CD14-positive monocyte (primary cell): ENCODE results near the gene BAIAP2L2. TPM values are rescaled to one million over a fixed set of nuclear protein-coding genes. Genes with fewer than 3 reads are reported as not detected.

Experiments
- DNase-seq, 3 donors: peaks; one replicate each; pipeline ENCODE4 v3.0.0-alpha.2; 2011 to 2022
- H2AFZ ChIP-seq: 2 replicates; pipeline ENCODE4 v1.6.0; 2012; ENCODE audit warnings: mild to moderate bottlenecking, low read depth, low read length, inconsistent platforms; ENCODE audit not compliant: insufficient read depth, poor library complexity, severe bottlenecking
- H3K27ac ChIP-seq, 2 donors: 1 replicate in 1 of 2; 2 replicates in 1 of 2; pipeline ENCODE4 v1.5.1; 2012 to 2013; ENCODE audit warnings: low read length in 2 of 2, control low read depth in 1 of 2, inconsistent platforms in 1 of 2, low read depth in 1 of 2, mild to moderate bottlenecking in 1 of 2
- H3K27me3 ChIP-seq, 2 donors: one replicate each; pipeline versions ENCODE4 v1.6.0 to v1.6.1; 2011 to 2013; ENCODE audit warnings: low read length in 2 of 2; ENCODE audit not compliant: control insufficient read depth in 2 of 2, insufficient read depth in 2 of 2
- H3K36me3 ChIP-seq, 2 donors: replicated peaks in 1 of 2; 1 replicate in 1 of 2; 2 replicates in 1 of 2; pipeline versions ENCODE4 v1.5.1 to v1.6.1; 2012 to 2013; ENCODE audit warnings: low read length in 2 of 2, control low read depth in 1 of 2, inconsistent platforms in 1 of 2, mild to moderate bottlenecking in 1 of 2; ENCODE audit not compliant: insufficient read depth in 2 of 2, control insufficient read depth in 1 of 2
- H3K4me1 ChIP-seq, 2 donors: 1 replicate in 1 of 2; 2 replicates in 1 of 2; pipeline versions ENCODE4 v1.5.1 to v1.6.1; 2012 to 2013; ENCODE audit warnings: low read length in 2 of 2, control low read depth in 1 of 2, inconsistent platforms in 1 of 2, mild to moderate bottlenecking in 1 of 2, moderate library complexity in 1 of 2; ENCODE audit not compliant: insufficient read depth in 2 of 2, control insufficient read depth in 1 of 2
- H3K4me2 ChIP-seq: replicated peaks from 2 replicates; pipeline ENCODE3; 2012; ENCODE audit warnings: low read length, moderate library complexity, mild to moderate bottlenecking; ENCODE audit not compliant: poor library complexity, severe bottlenecking; ENCODE audit errors: extremely low read depth
- H3K4me3 ChIP-seq, 3 experiments: fragments of 200-600 bp in 1 of 3; sonication (generic) in 1 of 3; replicated peaks in 1 of 3; 1 replicate in 2 of 3; 2 replicates in 1 of 3; pipeline ENCODE4 v1.5.1; 2011 to 2013; ENCODE audit warnings: low read length in 3 of 3, mild to moderate bottlenecking in 3 of 3, control low read depth in 2 of 3, low read depth in 2 of 3, inconsistent platforms in 1 of 3, moderate library complexity in 1 of 3
- H3K79me2 ChIP-seq: 2 replicates; pipeline ENCODE4 v1.6.0; 2012; ENCODE audit warnings: mild to moderate bottlenecking, control low read depth, inconsistent platforms, low read length, moderate library complexity; ENCODE audit not compliant: insufficient read depth
- H3K9ac ChIP-seq: 2 replicates; pipeline ENCODE4 v1.6.0; 2017; ENCODE audit warnings: low read length, mild to moderate bottlenecking; ENCODE audit not compliant: insufficient read depth, poor library complexity, severe bottlenecking
- H3K9me3 ChIP-seq, 2 donors: replicated peaks in 1 of 2; 1 replicate in 1 of 2; 2 replicates in 1 of 2; pipeline versions ENCODE4 v1.5.1 to v1.6.1; 2012 to 2013; ENCODE audit warnings: low read length in 2 of 2, control low read depth in 1 of 2; ENCODE audit not compliant: control insufficient read depth in 1 of 2, insufficient read depth in 1 of 2
- H4K20me1 ChIP-seq: 2 replicates; pipeline ENCODE4 v1.6.0; 2012; ENCODE audit warnings: mild to moderate bottlenecking, low read length, control low read depth, moderate library complexity; ENCODE audit not compliant: insufficient read depth
- H3K27ac Mint-ChIP-seq, 7 donors: one replicate each; pipeline ENCODE4 v1.8.0; 2020; ENCODE audit warnings: mild to moderate bottlenecking in 7 of 7, mixed read lengths in 7 of 7, moderate library complexity in 6 of 7, inconsistent platforms in 2 of 7
- H3K27me3 Mint-ChIP-seq, 3 donors: one replicate each; pipeline ENCODE4 v1.8.0; 2021 to 2022; ENCODE audit warnings: low read depth in 3 of 3, mild to moderate bottlenecking in 3 of 3, mixed read lengths in 3 of 3, moderate library complexity in 3 of 3, inconsistent platforms in 1 of 3
- H3K36me3 Mint-ChIP-seq, 2 donors: one replicate each; pipeline ENCODE4 v1.8.0; 2020; ENCODE audit warnings: mixed read lengths in 2 of 2, inconsistent platforms in 1 of 2, mild to moderate bottlenecking in 1 of 2
- H3K4me1 Mint-ChIP-seq: one replicate; pipeline ENCODE4 v1.8.0; 2020; ENCODE audit warnings: mild to moderate bottlenecking, mixed read lengths
- H3K4me3 Mint-ChIP-seq, 2 donors: one replicate each; pipeline ENCODE4 v1.8.0; 2020; ENCODE audit warnings: mild to moderate bottlenecking in 2 of 2, mixed read lengths in 2 of 2, moderate library complexity in 1 of 2
- H3K9me3 Mint-ChIP-seq, 7 donors: one replicate each; pipeline ENCODE4 v1.8.0; 2020 to 2022; ENCODE audit warnings: mixed read lengths in 7 of 7, mild to moderate bottlenecking in 6 of 7, moderate library complexity in 6 of 7, inconsistent platforms in 2 of 7
- WGBS: methylation state at CpG from one replicate; pipeline ENCODE4 v1.1.5; 2013; ENCODE audit warnings: missing lambda C conversion rate; ENCODE audit not compliant: insufficient coverage; 5-methylcytosine and 5-hydroxymethylcytosine counted together
- intact Hi-C, 2 donors: fragments of 100-400 bp; cut with micrococcal nuclease; formaldehyde crosslinking; loops; one replicate each; pipeline versions ENCODE4 v1.15.0 to v1.15.1; 2023
- polyA plus RNA-seq, 3 donors: library from polyadenylated mRNA; depleted of rRNA in 1 of 3; unstranded in 2 of 3; stranded (reverse) in 1 of 3; fragments of 300-500 nt in 2 of 3; fragments of >200 nt in 1 of 3; fragmentation: Illumina TruSeq in 2 of 3; gene quantifications; 1 replicate in 2 of 3; 2 replicates in 1 of 3; pipeline ENCODE4 v1.2.3, GENCODE V29; 2012 to 2021
- TF ChIP-seq, protein P1 (sequence below): fragments of 200-600 bp; IDR thresholded peaks from one replicate; pipeline ENCODE4 v1.8.0; 2022; ENCODE audit warnings: antibody characterized with exemption, mild to moderate bottlenecking

Gene BAIAP2L2
- polyA plus RNA-seq, 3 donors = 0.11 TPM; not detected in 2

DNA sequence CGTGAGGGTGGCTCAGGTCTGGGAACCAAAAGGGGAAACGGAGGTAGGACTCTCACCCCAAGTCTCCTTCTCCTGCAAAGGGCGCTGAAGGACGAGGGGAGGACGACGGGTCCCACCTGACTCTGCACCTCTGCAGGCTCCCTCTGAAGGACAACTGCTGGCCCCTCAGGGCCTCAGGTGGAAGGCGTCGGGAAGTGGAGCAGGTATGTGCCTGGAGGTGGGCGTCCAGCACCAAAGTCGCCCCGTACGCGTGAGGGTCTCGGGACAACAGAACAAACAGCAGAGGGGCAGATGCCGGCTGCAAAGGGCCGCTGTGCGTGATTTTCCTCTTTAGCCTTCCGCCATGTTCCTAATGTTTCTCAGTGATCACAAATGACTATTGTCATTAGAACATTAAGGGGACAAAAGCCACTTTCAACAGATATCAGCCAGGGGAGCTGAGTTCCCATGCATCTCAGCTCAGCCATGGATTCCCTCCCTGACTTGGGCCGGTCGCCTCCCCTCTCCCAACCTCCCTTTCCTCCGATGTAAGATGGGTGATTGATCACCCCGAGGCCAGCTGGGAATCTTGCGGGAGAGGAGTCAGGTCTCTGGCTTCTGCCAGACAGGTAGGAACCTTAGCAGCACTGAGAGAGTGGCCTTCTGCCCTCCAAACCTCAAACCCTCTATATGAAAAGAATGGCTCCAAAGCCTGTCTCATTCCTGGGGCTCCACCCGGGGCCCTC lies 27.3 kb downstream of the BAIAP2L2 start:
- H3K9ac ChIP-seq = no peak overlapping the region
- Mint-ChIP-seq H3K27me3 (peaks cover 43 to 52% (median 50%) of the 10 kb centered on the region in 3 donors), H3K27ac (no peak overlapping the region), H3K4me3 (peak overlapping the region in 1 of 2 donors; percentile 78), H3K4me1 (peaks cover 2% of the 10 kb centered on the region), H3K36me3 (peaks cover 0 to 4% of the 10 kb centered on the region in 2 donors), H3K9me3 (peaks cover 0 to 8% (median 1%) of the 10 kb centered on the region in 7 donors)
- H3K27ac ChIP-seq = no peak overlapping the region
- no peak overlapping the region for H2AFZ ChIP-seq
- no peak for DNase-seq
- no peak overlapping the region for H3K4me3 ChIP-seq
- peaks cover 9 to 45% of the 10 kb centered on the region in 2 donors for H3K27me3 ChIP-seq
- no peaks in the 10 kb centered on the region for H3K79me2 ChIP-seq
- no peaks in the 10 kb centered on the region for H3K9me3 ChIP-seq
- intact Hi-C loops = no loop called here
- no peak overlapping the region for H3K4me2 ChIP-seq
- no peaks in the 10 kb centered on the region for H4K20me1 ChIP-seq
- H3K36me3 ChIP-seq = no peaks in the 10 kb centered on the region
- TF ChIP-seq, protein P1, sequence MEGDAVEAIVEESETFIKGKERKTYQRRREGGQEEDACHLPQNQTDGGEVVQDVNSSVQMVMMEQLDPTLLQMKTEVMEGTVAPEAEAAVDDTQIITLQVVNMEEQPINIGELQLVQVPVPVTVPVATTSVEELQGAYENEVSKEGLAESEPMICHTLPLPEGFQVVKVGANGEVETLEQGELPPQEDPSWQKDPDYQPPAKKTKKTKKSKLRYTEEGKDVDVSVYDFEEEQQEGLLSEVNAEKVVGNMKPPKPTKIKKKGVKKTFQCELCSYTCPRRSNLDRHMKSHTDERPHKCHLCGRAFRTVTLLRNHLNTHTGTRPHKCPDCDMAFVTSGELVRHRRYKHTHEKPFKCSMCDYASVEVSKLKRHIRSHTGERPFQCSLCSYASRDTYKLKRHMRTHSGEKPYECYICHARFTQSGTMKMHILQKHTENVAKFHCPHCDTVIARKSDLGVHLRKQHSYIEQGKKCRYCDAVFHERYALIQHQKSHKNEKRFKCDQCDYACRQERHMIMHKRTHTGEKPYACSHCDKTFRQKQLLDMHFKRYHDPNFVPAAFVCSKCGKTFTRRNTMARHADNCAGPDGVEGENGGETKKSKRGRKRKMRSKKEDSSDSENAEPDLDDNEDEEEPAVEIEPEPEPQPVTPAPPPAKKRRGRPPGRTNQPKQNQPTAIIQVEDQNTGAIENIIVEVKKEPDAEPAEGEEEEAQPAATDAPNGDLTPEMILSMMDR = no peak
- WGBS = 85% methylated on average over 16 of the region's 24 CpGs
- H3K4me1 ChIP-seq = peaks cover 6 to 18% of the 10 kb centered on the region in 2 donors

DNA sequence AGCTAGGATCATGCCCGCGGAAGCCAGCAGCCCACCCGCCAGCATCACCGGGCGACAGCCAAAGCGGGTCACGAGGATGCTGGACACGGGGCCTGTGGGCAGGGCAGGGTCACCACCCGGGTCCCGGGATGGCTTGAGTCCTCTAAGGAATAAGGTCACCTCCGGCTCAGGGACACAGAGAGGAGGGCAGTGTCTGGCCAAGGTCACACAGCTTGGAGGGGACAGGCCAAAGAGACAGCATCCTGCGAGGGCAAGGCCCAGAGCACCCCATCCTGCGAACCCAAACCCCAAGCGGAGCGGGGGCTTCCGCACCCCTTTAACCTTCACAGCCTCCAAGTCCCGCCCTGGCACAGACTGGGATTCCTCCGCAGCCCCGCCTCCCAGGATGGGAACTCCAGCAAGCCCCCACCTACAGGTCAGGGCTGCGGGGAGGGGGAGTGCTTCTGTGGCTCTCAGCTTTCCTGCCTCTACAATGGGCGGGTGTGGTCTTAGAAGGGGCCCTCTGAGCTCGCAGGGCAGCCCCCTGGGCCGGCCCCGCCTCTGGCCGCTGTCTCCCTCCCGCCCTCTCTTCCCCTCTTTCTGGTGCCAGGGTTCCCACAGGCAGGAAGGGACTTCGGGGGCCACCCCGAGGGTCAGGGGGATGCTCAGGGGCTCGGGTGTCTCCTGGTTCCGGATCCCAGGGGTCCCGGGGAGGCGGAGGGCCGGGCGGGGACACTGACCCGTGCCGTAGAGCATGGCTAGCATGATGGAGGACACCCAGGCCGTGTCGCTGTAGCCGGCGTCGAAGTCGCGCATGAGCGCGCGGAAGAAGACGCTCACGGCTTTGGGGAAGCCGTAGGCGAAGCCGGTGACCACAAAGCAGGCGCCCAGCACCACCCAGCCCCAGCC lies 28.3 kb downstream of the BAIAP2L2 start:
- Mint-ChIP-seq H3K36me3 (peaks cover 0 to 4% of the 10 kb centered on the region in 2 donors), H3K4me1 (peaks cover 2% of the 10 kb centered on the region), H3K27me3 (peaks cover 36 to 50% (median 44%) of the 10 kb centered on the region in 3 donors), H3K27ac (no peak overlapping the region), H3K9me3 (peaks cover 0 to 8% (median 0%) of the 10 kb centered on the region in 7 donors), H3K4me3 (peak overlapping the region in 1 of 2 donors; percentile 71)
- no peaks in the 10 kb centered on the region for H4K20me1 ChIP-seq
- intact Hi-C loops = no loop called here
- peaks cover 6 to 18% of the 10 kb centered on the region in 2 donors for H3K4me1 ChIP-seq
- no peak overlapping the region for H3K27ac ChIP-seq
- no peak for DNase-seq
- H3K4me2 ChIP-seq = peak overlapping the region; percentile 50
- no peak overlapping the region for H3K9ac ChIP-seq
- no peak overlapping the region for H3K4me3 ChIP-seq
- H3K27me3 ChIP-seq = peaks cover 9 to 41% of the 10 kb centered on the region in 2 donors
- WGBS = 8% methylated on average over 46 of the region's 52 CpGs
- no peaks in the 10 kb centered on the region for H3K9me3 ChIP-seq
- no peak overlapping the region for H2AFZ ChIP-seq
- H3K79me2 ChIP-seq = no peaks in the 10 kb centered on the region
- no peaks in the 10 kb centered on the region for H3K36me3 ChIP-seq
- TF ChIP-seq, protein P1 = no peak
